Neural cell (in vitro differentiated cells): ENCODE data around the gene CEACAM19. TPM values are rescaled to one million over a fixed set of nuclear protein-coding genes. Genes with fewer than 3 reads are reported as not detected.

Experiments used
- H2AFZ ChIP-seq: fragments of 200-600, 300-800 bp; sonication (generic), shearing (Covaris generic); 2 replicates; pipeline ENCODE4 v1.6.0; 2014; ENCODE audit warnings: low read depth, mild to moderate bottlenecking, antibody characterized with exemption, low read length, moderate library complexity
- H3F3A ChIP-seq: fragments of 200-600 bp; shearing (Covaris generic); 2 replicates; pipeline ENCODE4 v1.6.1; 2016; ENCODE audit warnings: mild to moderate bottlenecking, moderate library complexity, mixed read lengths, antibody characterized with exemption, low read length; ENCODE audit not compliant: insufficient read depth, poor library complexity, severe bottlenecking
- H3K27ac ChIP-seq: fragments of 200-600, 300-800 bp; sonication (generic), shearing (Covaris generic); 2 replicates; pipeline ENCODE4 v1.5.1; 2014; ENCODE audit warnings: mild to moderate bottlenecking, low read length, moderate library complexity
- H3K27me3 ChIP-seq: fragments of 300-800, 200-600 bp; sonication (generic), shearing (Covaris generic); 2 replicates; pipeline ENCODE4 v1.6.0; 2014; ENCODE audit warnings: mild to moderate bottlenecking, low read depth, low read length, moderate library complexity; ENCODE audit not compliant: insufficient read depth
- H3K36me3 ChIP-seq: fragments of 300-800, 200-600 bp; sonication (generic), shearing (Covaris generic); 2 replicates; pipeline ENCODE4 v1.5.1; 2014; ENCODE audit warnings: mild to moderate bottlenecking, antibody characterized with exemption, low read length, moderate library complexity; ENCODE audit not compliant: insufficient read depth
- H3K4me2 ChIP-seq: fragments of 300-800, 200-600 bp; sonication (generic), shearing (Covaris generic); 2 replicates; pipeline ENCODE4 v1.6.0; 2014; ENCODE audit warnings: mild to moderate bottlenecking, low read length
- H3K4me3 ChIP-seq: fragments of 300-800, 200-600 bp; sonication (generic), shearing (Covaris generic); 2 replicates; pipeline ENCODE4 v1.5.1; 2014; ENCODE audit warnings: mild to moderate bottlenecking, low read length, moderate library complexity
- H3K79me2 ChIP-seq: fragments of 200-600 bp; shearing (Covaris generic); replicated peaks from 2 replicates; pipeline ENCODE4 v1.6.0; 2014; ENCODE audit warnings: mild to moderate bottlenecking, low read length, moderate library complexity; ENCODE audit not compliant: insufficient read depth
- H3K9ac ChIP-seq: fragments of 300-800, 200-600 bp; sonication (generic), shearing (Covaris generic); 2 replicates; pipeline ENCODE4 v1.6.1; 2016; ENCODE audit warnings: mild to moderate bottlenecking, low read length, mixed read lengths
- H3K9me2 ChIP-seq: fragments of 200-600 bp; shearing (Covaris generic); 2 replicates; pipeline ENCODE4 v1.6.1; 2016; ENCODE audit warnings: mild to moderate bottlenecking, low read length, mixed read lengths; ENCODE audit not compliant: insufficient read depth
- H3K9me3 ChIP-seq: fragments of 200-600, 300-800 bp; sonication (generic), shearing (Covaris generic); 2 replicates; pipeline ENCODE4 v1.6.1; 2016; ENCODE audit warnings: mild to moderate bottlenecking, mixed run types, low read length, moderate library complexity, mixed read lengths
- H4K20me1 ChIP-seq: fragments of 200-600 bp; shearing (Covaris generic); 2 replicates; pipeline ENCODE4 v1.6.1; 2016; ENCODE audit warnings: mild to moderate bottlenecking, mixed run types; ENCODE audit not compliant: insufficient read depth
- EP300 ChIP-seq: fragments of 450-650 bp; conservative IDR thresholded peaks from 2 replicates; pipeline ENCODE4 v1.6.1; 2014; ENCODE audit warnings: antibody characterized with exemption, mild to moderate bottlenecking, moderate library complexity; ENCODE audit not compliant: poor library complexity, severe bottlenecking
- EZH2 ChIP-seq: fragments of 200-600, 300-800 bp; shearing (Covaris generic), sonication (generic); IDR thresholded peaks from 2 replicates; pipeline ENCODE4 v1.6.1; 2014; ENCODE audit warnings: antibody characterized with exemption, low read length, borderline replicate concordance, mild to moderate bottlenecking; ENCODE audit not compliant: insufficient read depth, poor library complexity, severe bottlenecking
- MXI1 ChIP-seq: fragments of 450-650 bp; conservative IDR thresholded peaks from 2 replicates; pipeline ENCODE4 v1.6.1; 2014; ENCODE audit warnings: antibody characterized with exemption, mild to moderate bottlenecking; ENCODE audit not compliant: poor library complexity, severe bottlenecking
- POLR2AphosphoS5 ChIP-seq: IDR thresholded peaks from 2 replicates; pipeline ENCODE4 v1.6.1; 2012
- RAD21 ChIP-seq: fragments of 450-650 bp; conservative IDR thresholded peaks from 2 replicates; pipeline ENCODE4 v1.6.1; 2014; ENCODE audit warnings: antibody characterized with exemption, mild to moderate bottlenecking, moderate library complexity
- SMC3 ChIP-seq: fragments of 450-650 bp; conservative IDR thresholded peaks from 2 replicates; pipeline ENCODE4 v1.6.1; 2014; ENCODE audit warnings: antibody characterized with exemption, mild to moderate bottlenecking, moderate library complexity; ENCODE audit not compliant: poor library complexity
- TAF1 ChIP-seq: IDR thresholded peaks from 2 replicates; pipeline ENCODE4 v1.6.1; 2012; ENCODE audit warnings: low read depth
- polyA plus RNA-seq: library from polyadenylated mRNA; depleted of rRNA; stranded (reverse); fragments of >200 nt; gene quantifications from 2 replicates; pipeline ENCODE4 v1.2.3, GENCODE V29; 2014
- TF ChIP-seq, protein P1 (sequence below): IDR thresholded peaks from 2 replicates; pipeline ENCODE4 v1.6.1; 2012; ENCODE audit warnings: borderline replicate concordance
- TF ChIP-seq, protein P2 (sequence below): fragments of 450-650 bp; IDR thresholded peaks from 2 replicates; pipeline ENCODE4 v1.5.1; 2014; ENCODE audit warnings: antibody characterized with exemption, mild to moderate bottlenecking, moderate library complexity; ENCODE audit not compliant: poor library complexity, severe bottlenecking

CEACAM19 gene
- polyA plus RNA-seq, 1 donor from 2014 or later: 1.9 TPM

DNA sequence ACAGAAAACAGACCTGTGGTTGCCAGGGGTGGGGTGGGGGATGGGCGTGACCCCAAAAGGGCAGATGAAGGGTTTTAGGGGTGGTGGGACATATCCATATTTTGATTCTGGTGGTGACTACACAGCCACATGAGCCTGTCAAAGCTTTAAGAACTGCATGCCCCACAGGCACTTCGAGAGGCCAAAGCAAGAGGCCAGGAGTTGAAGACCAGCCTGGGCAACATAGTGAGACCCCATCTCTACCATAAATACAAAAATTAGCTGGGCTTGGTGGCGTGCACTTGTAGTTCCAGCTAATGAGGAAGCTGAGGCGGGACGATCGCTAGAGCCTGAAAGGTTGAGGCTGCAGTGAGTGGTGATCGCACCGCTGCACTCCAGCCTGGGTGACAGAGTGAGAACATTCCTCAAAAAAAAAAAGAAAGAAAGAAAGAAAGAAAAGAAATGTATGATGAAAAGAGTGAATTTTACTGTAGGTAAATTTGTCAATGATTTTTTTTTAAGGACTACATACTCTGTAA lies 58.3 kb downstream of the CEACAM19 start:
- no peaks in the 10 kb centered on the region for H3K36me3 ChIP-seq
- H3F3A ChIP-seq: no peaks in the 10 kb centered on the region
- H3K79me2 ChIP-seq: no peaks in the 10 kb centered on the region
- H3K4me3 ChIP-seq: no peak overlapping the region
- H3K27me3 ChIP-seq: no peaks in the 10 kb centered on the region
- H3K4me2 ChIP-seq: no peak overlapping the region
- H3K27ac ChIP-seq: no peak overlapping the region
- H2AFZ ChIP-seq: no peak overlapping the region
- no peaks in the 10 kb centered on the region for H3K9me2 ChIP-seq
- TF ChIP-seq RAD21 (no peak), MXI1 (no peak), SMC3 (no peak), TAF1 (no peak), EP300 (no peak), EZH2 (no peak), POLR2AphosphoS5 (no peak)
- TF ChIP-seq, protein P1, sequence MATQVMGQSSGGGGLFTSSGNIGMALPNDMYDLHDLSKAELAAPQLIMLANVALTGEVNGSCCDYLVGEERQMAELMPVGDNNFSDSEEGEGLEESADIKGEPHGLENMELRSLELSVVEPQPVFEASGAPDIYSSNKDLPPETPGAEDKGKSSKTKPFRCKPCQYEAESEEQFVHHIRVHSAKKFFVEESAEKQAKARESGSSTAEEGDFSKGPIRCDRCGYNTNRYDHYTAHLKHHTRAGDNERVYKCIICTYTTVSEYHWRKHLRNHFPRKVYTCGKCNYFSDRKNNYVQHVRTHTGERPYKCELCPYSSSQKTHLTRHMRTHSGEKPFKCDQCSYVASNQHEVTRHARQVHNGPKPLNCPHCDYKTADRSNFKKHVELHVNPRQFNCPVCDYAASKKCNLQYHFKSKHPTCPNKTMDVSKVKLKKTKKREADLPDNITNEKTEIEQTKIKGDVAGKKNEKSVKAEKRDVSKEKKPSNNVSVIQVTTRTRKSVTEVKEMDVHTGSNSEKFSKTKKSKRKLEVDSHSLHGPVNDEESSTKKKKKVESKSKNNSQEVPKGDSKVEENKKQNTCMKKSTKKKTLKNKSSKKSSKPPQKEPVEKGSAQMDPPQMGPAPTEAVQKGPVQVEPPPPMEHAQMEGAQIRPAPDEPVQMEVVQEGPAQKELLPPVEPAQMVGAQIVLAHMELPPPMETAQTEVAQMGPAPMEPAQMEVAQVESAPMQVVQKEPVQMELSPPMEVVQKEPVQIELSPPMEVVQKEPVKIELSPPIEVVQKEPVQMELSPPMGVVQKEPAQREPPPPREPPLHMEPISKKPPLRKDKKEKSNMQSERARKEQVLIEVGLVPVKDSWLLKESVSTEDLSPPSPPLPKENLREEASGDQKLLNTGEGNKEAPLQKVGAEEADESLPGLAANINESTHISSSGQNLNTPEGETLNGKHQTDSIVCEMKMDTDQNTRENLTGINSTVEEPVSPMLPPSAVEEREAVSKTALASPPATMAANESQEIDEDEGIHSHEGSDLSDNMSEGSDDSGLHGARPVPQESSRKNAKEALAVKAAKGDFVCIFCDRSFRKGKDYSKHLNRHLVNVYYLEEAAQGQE: no peak
- TF ChIP-seq, protein P2, sequence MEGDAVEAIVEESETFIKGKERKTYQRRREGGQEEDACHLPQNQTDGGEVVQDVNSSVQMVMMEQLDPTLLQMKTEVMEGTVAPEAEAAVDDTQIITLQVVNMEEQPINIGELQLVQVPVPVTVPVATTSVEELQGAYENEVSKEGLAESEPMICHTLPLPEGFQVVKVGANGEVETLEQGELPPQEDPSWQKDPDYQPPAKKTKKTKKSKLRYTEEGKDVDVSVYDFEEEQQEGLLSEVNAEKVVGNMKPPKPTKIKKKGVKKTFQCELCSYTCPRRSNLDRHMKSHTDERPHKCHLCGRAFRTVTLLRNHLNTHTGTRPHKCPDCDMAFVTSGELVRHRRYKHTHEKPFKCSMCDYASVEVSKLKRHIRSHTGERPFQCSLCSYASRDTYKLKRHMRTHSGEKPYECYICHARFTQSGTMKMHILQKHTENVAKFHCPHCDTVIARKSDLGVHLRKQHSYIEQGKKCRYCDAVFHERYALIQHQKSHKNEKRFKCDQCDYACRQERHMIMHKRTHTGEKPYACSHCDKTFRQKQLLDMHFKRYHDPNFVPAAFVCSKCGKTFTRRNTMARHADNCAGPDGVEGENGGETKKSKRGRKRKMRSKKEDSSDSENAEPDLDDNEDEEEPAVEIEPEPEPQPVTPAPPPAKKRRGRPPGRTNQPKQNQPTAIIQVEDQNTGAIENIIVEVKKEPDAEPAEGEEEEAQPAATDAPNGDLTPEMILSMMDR: no peak
- no peaks in the 10 kb centered on the region for H3K9me3 ChIP-seq
- H3K9ac ChIP-seq: no peak overlapping the region
- H4K20me1 ChIP-seq: no peaks in the 10 kb centered on the region

DNA sequence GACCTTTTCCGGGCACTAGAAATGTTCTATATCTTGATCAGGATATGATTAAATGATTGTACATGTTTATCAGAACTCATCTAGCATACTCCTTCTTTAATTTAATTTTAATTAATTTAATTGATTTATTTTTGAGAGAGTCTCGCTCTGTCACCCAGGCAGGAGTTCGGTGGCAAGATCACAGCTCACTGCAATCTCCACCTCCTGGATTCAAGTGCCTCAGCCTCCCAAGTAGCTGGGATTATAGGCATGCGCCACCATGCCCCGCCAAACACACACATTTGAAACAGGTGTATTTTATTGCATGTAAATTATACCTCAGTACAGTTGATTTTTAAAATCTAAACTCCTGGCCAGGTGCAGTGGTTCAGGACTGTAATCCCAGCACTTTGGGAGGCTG lies 59.8 kb downstream of the CEACAM19 start:
- Histone ChIP-seq H3K4me3 (no peak overlapping the region), H3K27me3 (no peaks in the 10 kb centered on the region), H3K9ac (no peak overlapping the region), H3K79me2 (no peaks in the 10 kb centered on the region), H3K36me3 (no peaks in the 10 kb centered on the region), H4K20me1 (no peaks in the 10 kb centered on the region), H3F3A (no peaks in the 10 kb centered on the region), H3K9me2 (no peaks in the 10 kb centered on the region), H3K4me2 (no peak overlapping the region), H2AFZ (no peak overlapping the region), H3K27ac (no peak overlapping the region), H3K9me3 (no peaks in the 10 kb centered on the region)
- TF ChIP-seq RAD21 (no peak), EZH2 (no peak)
- TF ChIP-seq, protein P1: no peak
